Neural progenitor cell (in vitro differentiated cells): ENCODE results near the gene ETFA.

Experiments
- EZH2 ChIP-seq: fragments of 200-600 bp; sonication (generic); IDR thresholded peaks from 2 replicates; pipeline ENCODE4 v1.6.1; 2017; ENCODE audit warnings: antibody characterized with exemption, mild to moderate bottlenecking, moderate library complexity
- EZH2phosphoT487 ChIP-seq: fragments of 200-600 bp; sonication (generic); IDR thresholded peaks from 2 replicates; pipeline ENCODE4 v1.6.1; 2017; ENCODE audit warnings: antibody characterized with exemption
- TF ChIP-seq, protein P1 (sequence below): fragments of 200-600 bp; sonication (generic); IDR thresholded peaks from 2 replicates; pipeline ENCODE4 v1.5.1; 2017; ENCODE audit warnings: antibody characterized with exemption, mild to moderate bottlenecking

DNA sequence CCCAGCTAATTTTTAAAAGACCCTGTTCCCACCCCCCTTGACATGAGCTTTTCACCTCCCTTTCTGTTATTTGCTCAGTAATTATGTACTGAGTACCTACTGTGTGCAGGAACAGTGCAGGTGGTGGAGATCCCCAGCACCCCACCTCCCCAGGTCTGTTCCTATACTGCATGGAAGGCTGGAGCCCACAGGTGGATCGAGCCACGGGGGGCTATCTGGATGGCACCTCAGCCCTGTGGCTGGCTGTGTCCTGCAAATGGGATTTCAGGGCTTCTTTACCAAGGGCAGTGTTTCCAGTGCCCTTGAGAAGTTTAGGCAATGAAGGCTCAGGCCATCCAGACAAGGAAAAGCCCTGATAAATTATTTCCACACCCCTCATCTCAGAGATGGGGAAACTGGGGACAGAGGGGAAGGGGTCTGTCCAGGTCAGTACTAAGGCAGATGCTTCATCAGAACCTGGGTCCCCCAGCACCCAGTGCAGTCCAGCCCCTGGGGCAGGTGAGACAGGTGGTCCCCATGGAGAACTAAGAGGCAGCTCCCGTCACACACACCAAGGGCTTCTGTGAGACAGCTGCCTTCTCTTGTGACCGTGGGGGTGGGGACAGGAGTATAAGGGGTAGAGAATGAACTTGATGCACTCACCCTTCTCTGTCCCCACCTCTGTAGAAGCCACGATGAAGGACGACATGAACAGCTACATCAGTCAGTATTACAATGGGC lies 109.6 kb downstream of the ETFA start:
- TF ChIP-seq, protein P1, sequence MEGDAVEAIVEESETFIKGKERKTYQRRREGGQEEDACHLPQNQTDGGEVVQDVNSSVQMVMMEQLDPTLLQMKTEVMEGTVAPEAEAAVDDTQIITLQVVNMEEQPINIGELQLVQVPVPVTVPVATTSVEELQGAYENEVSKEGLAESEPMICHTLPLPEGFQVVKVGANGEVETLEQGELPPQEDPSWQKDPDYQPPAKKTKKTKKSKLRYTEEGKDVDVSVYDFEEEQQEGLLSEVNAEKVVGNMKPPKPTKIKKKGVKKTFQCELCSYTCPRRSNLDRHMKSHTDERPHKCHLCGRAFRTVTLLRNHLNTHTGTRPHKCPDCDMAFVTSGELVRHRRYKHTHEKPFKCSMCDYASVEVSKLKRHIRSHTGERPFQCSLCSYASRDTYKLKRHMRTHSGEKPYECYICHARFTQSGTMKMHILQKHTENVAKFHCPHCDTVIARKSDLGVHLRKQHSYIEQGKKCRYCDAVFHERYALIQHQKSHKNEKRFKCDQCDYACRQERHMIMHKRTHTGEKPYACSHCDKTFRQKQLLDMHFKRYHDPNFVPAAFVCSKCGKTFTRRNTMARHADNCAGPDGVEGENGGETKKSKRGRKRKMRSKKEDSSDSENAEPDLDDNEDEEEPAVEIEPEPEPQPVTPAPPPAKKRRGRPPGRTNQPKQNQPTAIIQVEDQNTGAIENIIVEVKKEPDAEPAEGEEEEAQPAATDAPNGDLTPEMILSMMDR, result no peak
- TF ChIP-seq EZH2phosphoT487 (no peak), EZH2 (no peak)
